Prostate gland (tissue), 2 donors: Measurements from ENCODE around the gene HBA1.
"Not testable (repeated sequence)": the region's sequence is repeated elsewhere in the genome, so short reads cannot be mapped to it uniquely, and the experiment has no call there.

Experiments used
- CTCF ChIP-seq, 4 experiments: fragments of 200-600 bp in 2 of 4; fragments of 450-650 bp in 2 of 4; sonication (generic) in 2 of 4; IDR thresholded peaks; 1 replicate in 3 of 4; 2 replicates in 1 of 4; pipeline ENCODE4 v1.5.1; 2016 to 2019; ENCODE audit warnings: antibody characterized with exemption in 4 of 4, mild to moderate bottlenecking in 2 of 4, moderate library complexity in 2 of 4
- POLR2AphosphoS5 ChIP-seq: sonication (generic); formaldehyde crosslinking; IDR thresholded peaks from one replicate; pipeline ENCODE4 v1.6.1; 2017; ENCODE audit warnings: antibody characterized with exemption

GRCh38 chr16:164134-164823 lies 12.2 kb upstream of the HBA1 start:
- not testable (repeated sequence) for TF ChIP-seq CTCF (IDR thresholded peaks at IDR 0.05); POLR2AphosphoS5
